HL-60 (cell line): ENCODE data around the gene LRSAM1.

Experiments
- DNase-seq, 2 experiments: peaks; one replicate each; pipeline ENCODE4 v3.0.0-alpha.2; 2010 to 2020; ENCODE audit warnings: low read depth in 1 of 2, low spot score in 1 of 2
- H3K27ac ChIP-seq: fragments of 250-450 bp; sonication (Bioruptor Pico); replicated peaks from 2 replicates; pipeline ENCODE4 v1.5.1; 2020; ENCODE audit warnings: mild to moderate bottlenecking, moderate library complexity
- H3K27me3 ChIP-seq: fragments of 250-450 bp; sonication (Bioruptor Pico); 2 replicates; pipeline ENCODE4 v1.5.1; 2021; ENCODE audit warnings: mild to moderate bottlenecking, moderate library complexity; ENCODE audit not compliant: insufficient read depth, poor library complexity, severe bottlenecking
- H3K4me3 ChIP-seq: replicated peaks from 2 replicates; pipeline ENCODE4 v1.5.1; 2011; ENCODE audit warnings: mild to moderate bottlenecking, control low read depth, low read length; ENCODE audit not compliant: insufficient read depth
- GABPA ChIP-seq: IDR thresholded peaks from 2 replicates; pipeline ENCODE4 v1.6.1; 2012; ENCODE audit warnings: low read depth
- POLR2AphosphoS5 ChIP-seq: IDR thresholded peaks from 2 replicates; pipeline ENCODE4 v1.6.1; 2012; ENCODE audit warnings: low read depth
- REST ChIP-seq: IDR thresholded peaks from 2 replicates; pipeline ENCODE4 v1.6.1; 2012; ENCODE audit warnings: low read depth; ENCODE audit not compliant: insufficient replicate concordance
- SPI1 ChIP-seq: IDR thresholded peaks from 2 replicates; pipeline ENCODE4 v1.6.1; 2012; ENCODE audit warnings: low read depth, mild to moderate bottlenecking, borderline replicate concordance
- TF ChIP-seq, protein P1 (sequence below): IDR thresholded peaks from one replicate; pipeline ENCODE4 v1.5.1; 2011; ENCODE audit warnings: low read length, control low read depth, inconsistent platforms; ENCODE audit not compliant: insufficient read depth

LRSAM1 gene

DNA sequence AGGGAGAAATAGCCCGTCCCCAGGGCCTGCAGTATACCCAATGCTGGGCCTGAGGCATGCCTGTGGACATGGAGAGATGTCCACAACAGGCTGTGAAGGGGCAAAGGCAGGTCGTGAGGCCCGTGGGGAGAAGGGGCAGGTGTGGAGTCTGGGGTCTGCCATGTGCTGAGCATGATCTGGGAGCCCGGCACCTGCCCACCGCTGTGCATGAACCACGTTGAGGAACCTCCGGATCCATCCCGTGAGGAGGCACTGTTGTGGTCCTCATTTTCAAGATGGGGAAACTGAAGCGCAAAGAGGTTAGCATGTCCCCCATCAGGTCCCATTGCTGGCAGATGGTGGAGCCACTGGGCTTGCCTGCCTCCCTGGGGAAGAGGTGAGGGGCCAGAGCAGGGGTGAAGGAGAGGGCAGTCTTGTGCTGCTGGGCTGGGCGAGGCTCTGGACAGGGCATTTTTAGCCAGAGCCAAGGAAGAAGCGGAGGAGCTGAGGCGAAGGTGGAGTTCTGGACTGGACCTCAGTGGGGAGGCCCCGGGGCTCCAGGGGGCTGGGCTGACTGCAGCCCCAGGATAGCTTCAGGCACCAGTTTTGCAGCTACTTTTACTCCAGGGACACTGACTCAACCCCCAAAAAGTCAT is 46.5 kb downstream of the LRSAM1 start:
- Histone ChIP-seq H3K27ac (no peak overlapping the region), H3K4me3 (no peak overlapping the region)

GRCh38 chr9:127498298-127498697 is 47.0 kb downstream of the LRSAM1 start:
- no peak for DNase-seq
- Histone ChIP-seq H3K27me3 (no peaks in the 10 kb centered on the region), H3K4me3 (no peak overlapping the region), H3K27ac (no peak overlapping the region)
- TF ChIP-seq POLR2AphosphoS5: no peak
- TF ChIP-seq SPI1: no peak
- no peak for TF ChIP-seq GABPA
- TF ChIP-seq REST: no peak
- TF ChIP-seq, protein P1, sequence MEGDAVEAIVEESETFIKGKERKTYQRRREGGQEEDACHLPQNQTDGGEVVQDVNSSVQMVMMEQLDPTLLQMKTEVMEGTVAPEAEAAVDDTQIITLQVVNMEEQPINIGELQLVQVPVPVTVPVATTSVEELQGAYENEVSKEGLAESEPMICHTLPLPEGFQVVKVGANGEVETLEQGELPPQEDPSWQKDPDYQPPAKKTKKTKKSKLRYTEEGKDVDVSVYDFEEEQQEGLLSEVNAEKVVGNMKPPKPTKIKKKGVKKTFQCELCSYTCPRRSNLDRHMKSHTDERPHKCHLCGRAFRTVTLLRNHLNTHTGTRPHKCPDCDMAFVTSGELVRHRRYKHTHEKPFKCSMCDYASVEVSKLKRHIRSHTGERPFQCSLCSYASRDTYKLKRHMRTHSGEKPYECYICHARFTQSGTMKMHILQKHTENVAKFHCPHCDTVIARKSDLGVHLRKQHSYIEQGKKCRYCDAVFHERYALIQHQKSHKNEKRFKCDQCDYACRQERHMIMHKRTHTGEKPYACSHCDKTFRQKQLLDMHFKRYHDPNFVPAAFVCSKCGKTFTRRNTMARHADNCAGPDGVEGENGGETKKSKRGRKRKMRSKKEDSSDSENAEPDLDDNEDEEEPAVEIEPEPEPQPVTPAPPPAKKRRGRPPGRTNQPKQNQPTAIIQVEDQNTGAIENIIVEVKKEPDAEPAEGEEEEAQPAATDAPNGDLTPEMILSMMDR: no peak

More for the DNA sequence above, 46.5 kb downstream of the LRSAM1 start:
- no peak for DNase-seq
- H3K27me3 ChIP-seq: no peaks in the 10 kb centered on the region
- TF ChIP-seq REST: no peak
- no peak for TF ChIP-seq POLR2AphosphoS5
- no peak for TF ChIP-seq SPI1
- TF ChIP-seq GABPA: no peak
- TF ChIP-seq, protein P1: no peak

DNA sequence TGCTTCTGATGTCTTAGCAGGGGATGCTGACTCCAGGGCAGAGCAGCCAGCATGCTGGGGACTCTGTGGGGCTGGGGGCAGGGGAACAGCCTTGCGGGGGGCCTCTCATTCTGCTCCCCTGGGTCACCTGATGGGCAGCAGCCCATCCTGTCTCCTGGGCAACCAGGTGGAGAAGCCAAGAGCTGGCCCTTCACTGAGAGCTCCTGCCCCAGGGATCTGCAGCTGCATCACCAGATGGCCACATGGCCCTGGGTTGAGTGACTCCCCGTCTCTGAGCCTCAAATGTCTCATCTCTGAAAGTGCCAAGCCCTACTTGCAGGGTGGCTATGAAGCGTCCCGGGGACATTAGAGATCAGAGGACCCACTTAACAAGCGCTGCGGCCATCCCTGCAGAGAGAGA is 49.1 kb downstream of the LRSAM1 start:
- DNase-seq: no peak
- Histone ChIP-seq H3K4me3 (no peak overlapping the region), H3K27me3 (no peaks in the 10 kb centered on the region), H3K27ac (no peak overlapping the region)
- TF ChIP-seq, protein P1: no peak
- TF ChIP-seq SPI1: no peak

DNA sequence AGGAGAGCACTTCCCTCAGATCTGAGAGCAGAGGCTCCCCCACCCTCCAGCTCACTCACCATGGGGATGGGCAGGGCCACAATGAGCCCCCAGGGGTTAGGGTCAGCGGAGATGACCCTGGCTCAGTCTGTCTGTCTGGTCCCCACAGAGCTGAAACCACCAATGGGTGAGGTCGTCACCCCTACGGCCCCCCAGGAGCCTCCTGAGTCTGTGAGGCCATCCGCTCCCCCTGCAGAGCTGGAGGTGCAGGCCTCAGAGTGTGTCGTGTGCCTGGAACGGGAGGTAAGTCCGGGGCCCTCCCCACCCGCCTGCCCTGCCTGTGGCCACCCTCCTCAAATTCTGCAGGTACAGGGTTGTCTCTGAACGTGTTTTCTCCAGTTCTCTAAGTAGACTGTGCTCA is 49.6 kb downstream of the LRSAM1 start:
- no peaks in the 10 kb centered on the region for H3K27me3 ChIP-seq
- H3K4me3 ChIP-seq: no peak overlapping the region
- no peak for DNase-seq
- H3K27ac ChIP-seq: no peak overlapping the region
- TF ChIP-seq SPI1 (no peak), GABPA (no peak), POLR2AphosphoS5 (no peak), REST (no peak)
- TF ChIP-seq, protein P1: no peak
